SK-N-SH (cell line): ENCODE results near the gene PNMA6E.

Source experiments
- CTCF ChIP-seq: fragments of 200-600 bp; sonication (generic); IDR thresholded peaks from 2 replicates; pipeline ENCODE4 v1.6.1; 2017; ENCODE audit warnings: antibody characterized with exemption, mild to moderate bottlenecking, moderate library complexity
- ELF1 ChIP-seq: IDR thresholded peaks from 2 replicates; pipeline ENCODE4 v1.4.0; 2012
- RAD21 ChIP-seq: IDR thresholded peaks from 2 replicates; pipeline ENCODE4 v1.6.1; 2012; ENCODE audit warnings: mild to moderate bottlenecking, low read length
- TAF1 ChIP-seq: IDR thresholded peaks from 2 replicates; pipeline ENCODE4 v1.6.1; 2012; ENCODE audit warnings: low read depth, mild to moderate bottlenecking, low read length, moderate library complexity, borderline replicate concordance

- TF ChIP-seq CTCF (no peak), TAF1 (no peak), RAD21 (no peak), ELF1 (no peak)
Measured at GRCh38 chrX:153441981-153442380, 40.8 kb upstream of the PNMA6E start.
